Measurements from ENCODE around the gene AHCYL2.
A peak's percentile ranks its signal among the peaks of the same experiment; 100 is the strongest.
"Not testable (repeated sequence)": the region's sequence is repeated elsewhere in the genome, so short reads cannot be mapped to it uniquely, and the experiment has no call there.

The AHCYL2 gene

DNA sequence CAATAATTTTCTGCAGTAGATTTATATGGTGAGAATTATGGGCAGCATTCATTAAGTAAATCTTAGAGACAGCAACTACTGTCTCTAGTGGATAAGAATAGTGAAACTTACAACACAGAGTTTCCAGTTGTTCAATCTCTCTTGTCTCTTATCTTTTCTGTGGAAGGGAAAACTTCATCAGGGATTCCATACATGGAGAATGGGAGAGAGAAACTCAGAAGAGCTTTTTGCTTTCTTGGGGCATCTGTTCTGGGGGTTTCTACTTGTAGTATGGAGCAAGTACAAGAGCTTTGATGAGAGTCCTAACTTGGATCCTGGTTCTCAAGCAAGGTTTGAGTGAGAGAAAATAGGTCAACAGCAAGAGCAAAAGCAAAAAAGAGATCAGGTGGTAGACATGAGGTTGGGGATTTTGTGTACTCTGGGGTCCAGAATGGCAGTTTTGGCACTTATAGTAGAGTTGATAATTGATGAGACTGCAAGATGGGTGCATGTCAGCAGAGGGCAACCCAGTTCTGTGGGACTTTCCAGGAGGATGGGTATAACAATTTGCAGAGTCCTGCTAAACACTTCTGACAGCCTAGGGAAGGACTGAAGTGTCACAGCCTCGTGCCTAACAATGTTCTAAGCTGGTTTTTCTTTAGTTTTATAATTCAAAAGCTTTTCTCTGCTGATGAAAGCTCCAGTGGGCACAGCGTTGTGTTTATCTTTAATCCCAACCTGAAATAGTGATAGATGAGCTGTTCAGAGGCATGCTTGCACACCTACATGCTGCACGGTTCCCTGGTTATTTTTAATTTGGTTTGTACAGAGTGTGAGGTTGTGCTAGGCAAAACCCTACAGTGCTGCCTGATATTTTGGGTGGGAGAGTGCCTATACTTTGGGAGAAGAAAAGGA is 177.4 kb downstream of the AHCYL2 start:
- no peak for FAIRE-seq

DNA sequence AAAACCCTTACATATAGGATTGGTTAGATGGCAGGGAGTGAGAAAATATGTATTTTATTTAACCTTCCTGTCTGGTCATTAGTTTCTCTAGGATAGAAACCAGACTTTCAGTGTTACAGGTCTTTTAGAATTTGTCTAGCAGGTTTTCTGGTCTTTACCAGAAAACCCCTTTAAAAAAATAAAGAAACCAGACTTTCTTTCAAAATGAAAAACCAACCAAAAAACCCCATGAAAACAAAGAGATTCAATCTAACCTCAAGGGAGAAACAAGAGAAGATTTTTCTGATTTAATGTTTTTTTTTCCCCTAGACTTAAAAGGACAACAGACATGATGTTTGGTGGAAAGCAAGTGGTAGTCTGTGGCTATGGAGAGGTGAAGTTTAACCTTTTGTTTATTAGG is 180.7 kb downstream of the AHCYL2 start:
- no peak for FAIRE-seq
- no peak for DNase-seq (ENCODE audit: insufficient read length, low spot score)

More for the DNA sequence above, 177.4 kb downstream of the AHCYL2 start:
- no peak for DNase-seq (ENCODE audit: insufficient read length, low spot score)

DNA sequence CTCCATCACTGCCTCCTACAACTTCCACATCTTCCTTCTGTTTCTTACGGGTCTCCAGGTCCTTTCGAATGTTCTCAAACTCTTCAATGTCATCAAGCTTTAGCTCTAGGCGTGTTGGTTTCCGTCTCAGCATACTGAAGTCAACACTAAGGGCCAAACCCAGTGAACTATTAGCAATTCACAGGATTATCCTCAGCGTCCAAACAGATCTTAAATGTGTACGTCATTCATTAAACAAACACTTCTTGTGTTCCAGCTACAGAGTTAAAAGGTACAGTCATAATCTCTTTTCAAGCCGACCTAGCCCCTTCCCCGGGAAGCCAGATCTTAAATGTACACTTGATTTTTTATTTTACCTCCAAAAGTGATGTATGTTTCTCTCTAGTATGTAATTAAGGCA is 185.4 kb downstream of the AHCYL2 start:
- not testable (repeated sequence) for DNase-seq (ENCODE audit: insufficient read length, low spot score)
- peak; percentile 51 for FAIRE-seq

DNA sequence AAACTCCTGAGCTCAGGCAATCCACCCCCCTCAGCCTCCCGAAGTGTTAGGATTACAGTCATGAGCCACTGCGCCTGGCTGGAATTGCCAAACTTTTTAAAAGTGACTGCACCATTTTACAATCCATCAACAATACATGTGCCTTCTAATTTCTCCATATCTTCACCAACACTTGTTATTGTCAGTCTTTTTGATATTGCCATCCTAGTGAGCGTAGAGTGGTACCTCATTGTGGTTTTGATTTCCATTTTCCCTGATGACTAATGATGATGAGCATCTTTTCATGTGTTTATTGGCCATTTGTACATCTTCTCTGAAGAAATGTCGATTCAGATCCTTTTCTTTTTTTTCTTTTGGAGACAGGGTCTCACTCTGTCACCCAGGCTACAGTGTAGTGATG is 187.7 kb downstream of the AHCYL2 start:
- DNase-seq (ENCODE audit: insufficient read length, low spot score) = no peak
- FAIRE-seq = no peak

DNA sequence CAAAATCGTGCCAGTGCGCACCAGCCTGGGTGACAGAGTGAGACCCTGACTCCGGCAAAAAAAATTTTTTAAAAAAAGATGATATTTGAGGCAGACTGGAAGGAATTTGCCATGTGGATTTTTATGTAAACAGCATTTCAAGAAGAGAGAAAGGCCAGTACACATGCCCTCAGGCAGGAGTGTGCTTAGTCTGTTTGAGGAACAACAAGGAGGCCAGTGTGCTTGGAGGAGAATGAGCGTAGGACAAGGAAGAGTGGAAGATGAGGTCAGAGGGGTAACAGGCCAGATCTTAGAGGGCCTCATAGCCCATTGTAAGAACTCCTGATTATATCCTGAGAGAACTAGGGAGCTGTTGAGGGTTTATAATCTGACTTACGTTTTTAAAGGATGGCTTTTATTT is 192.2 kb downstream of the AHCYL2 start:
- FAIRE-seq (no peak), DNase-seq (ENCODE audit: insufficient read length, low spot score) (no peak)

DNA sequence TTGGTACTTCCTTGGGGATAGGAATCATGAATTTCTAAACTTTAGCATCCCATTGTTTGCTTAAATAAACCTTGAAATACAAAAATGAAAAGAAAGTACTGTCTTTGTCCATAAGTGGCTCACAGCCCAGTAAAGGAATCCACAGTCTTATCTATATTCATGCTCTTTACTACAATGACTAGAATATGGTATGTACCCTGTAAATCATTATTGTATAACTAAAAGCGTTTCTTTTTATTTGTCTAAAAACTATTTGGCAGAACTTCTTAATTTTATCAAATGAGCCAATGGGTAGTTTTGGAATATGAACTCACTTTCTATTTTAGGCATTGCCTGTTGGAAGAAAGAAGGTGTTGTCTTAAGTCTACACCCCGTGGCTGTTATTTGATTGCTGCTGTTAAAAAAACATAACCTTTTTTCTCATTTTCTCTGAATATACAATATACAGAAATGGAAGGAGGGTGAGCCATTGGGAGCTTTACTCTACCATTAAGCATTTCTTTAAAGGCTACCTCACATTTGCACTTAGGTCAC is 197.0 kb downstream of the AHCYL2 start:
- DNase-seq (ENCODE audit: insufficient read length, low spot score) (no peak), FAIRE-seq (no peak)

DNA sequence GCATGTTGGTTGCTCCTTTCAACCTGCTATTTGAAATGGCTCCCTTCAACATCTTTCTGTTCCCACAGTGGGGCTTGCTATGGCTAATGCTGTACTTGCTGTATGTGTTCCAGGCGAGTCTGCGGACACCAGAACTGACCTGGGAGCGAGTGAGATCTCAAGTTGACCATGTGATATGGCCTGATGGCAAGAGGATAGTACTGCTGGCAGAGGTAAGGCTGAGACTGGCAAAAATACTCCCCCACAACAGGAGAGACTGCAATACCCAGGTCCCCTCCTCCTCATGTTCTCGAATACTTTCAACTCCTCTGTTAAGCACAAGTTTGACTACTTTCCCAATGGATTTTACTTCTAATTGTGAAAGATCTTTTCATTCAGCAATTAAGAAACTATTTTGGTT is 197.9 kb downstream of the AHCYL2 start:
- FAIRE-seq (peak; percentile 8), DNase-seq (ENCODE audit: insufficient read length, low spot score) (no peak)

DNA sequence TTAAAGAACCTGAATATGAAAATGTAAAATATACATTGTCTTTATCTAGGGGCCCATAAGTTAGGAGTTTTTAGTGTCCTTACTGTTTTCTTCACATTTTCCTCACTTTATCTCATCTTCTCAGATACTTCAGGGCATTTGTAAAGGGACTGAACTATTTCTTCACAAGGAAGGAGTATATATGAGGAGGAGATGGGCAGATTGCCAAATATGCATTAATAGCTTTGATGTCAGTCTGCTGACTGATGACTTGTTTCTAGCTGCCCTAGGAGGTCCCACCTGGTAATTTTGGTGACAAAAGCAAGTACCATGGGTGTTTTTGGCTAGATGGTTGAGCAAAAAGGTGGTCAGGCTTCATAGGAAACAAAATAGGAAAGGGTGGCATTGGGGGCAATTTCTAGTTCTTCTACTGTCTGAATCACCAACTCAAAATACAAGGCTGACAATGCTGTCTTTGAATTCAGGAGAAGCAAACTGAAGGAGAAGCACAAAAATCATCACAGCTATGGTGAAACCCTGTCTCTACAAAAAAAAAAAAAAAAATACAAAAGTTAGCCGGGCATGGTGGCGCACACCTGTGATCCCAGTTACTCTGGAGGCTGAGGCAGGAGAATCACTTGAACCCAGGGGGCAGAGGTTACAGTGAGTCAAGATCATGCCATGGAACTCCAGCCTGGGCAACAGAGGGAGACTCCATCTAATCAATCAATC is 199.0 kb downstream of the AHCYL2 start:
- DNase-seq (ENCODE audit: insufficient read length, low spot score) (no peak), FAIRE-seq (peak; percentile 54)

DNA sequence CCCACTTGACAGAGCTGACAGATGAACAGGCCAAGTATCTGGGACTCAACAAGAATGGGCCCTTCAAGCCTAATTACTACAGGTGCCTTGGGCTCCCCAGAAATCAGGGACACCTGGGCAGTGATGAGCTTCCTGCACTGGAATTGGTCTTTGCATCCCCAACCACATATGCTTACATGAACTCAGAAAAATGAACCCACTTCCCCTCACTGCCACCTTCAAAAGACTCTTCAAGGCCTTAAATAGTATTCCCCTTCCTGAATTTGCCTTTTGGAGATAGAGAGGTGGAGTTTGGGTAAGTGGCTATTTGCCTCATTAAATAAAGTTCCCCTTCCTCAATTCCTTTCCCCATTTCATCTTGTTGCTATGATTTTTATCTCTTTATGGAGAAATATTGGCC is 201.7 kb downstream of the AHCYL2 start:
- DNase-seq (ENCODE audit: insufficient read length, low spot score) (no peak), FAIRE-seq (no peak)

DNA sequence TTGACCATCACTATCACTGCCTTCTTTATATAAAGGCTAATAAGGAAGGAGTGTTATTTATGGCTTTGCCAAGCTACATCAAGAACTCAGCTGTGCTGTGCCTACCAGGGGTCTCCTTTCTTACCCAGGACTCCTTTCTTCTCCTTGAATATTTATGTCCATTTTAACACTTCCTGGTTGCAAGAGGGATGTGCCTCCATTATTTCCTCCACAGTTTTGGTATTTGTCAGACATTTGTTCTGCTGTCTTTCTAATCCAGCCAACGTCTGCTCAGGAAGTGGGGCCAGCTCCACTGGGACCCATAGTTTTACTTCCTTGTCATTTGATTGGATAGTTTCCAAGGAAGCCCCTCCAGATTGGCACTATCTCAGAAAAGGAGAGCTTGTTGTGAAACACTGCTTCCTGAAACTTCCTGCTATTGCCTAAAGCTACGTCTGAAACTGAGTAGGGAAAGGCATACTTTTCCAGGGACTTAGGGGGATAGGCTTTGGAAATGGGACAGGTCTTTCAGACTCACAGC is 202.8 kb downstream of the AHCYL2 start:
- no peak for FAIRE-seq
- no peak for DNase-seq (ENCODE audit: insufficient read length, low spot score)

DNA sequence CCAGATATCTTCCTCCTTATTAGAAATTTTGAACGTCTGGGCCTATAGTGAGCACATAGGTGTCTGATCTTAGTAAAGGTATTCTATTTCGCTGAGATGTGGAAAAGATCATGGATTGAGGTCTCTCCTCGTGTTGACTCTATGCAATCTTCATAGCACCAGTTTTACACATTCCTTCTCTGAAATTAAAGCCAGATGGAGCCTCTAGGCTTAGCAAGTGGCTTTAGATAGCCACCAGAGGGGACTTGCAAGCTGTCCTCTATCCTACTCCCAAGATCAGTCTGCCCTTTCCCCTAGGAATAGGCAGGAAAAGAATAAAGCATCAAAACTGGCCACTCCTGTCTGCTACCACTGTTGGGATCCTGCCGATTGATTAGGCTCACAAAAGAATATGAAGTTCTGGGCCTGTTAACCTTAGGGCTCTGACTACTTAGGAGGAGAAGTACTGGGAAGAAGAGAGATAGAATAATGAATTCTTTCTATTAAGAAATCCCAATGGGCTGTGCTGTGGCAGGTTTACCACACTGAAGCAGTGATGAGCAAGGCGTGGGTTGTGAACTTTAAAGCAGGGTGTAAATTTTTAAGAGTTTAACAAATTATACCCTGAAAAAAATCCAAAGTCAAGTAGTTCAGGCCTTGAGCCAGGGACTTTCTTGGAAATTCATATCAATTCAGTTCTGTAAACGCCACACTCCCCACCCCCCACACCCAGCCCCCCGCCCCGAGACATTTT is 207.2 kb downstream of the AHCYL2 start:
- no peak for FAIRE-seq

DNA sequence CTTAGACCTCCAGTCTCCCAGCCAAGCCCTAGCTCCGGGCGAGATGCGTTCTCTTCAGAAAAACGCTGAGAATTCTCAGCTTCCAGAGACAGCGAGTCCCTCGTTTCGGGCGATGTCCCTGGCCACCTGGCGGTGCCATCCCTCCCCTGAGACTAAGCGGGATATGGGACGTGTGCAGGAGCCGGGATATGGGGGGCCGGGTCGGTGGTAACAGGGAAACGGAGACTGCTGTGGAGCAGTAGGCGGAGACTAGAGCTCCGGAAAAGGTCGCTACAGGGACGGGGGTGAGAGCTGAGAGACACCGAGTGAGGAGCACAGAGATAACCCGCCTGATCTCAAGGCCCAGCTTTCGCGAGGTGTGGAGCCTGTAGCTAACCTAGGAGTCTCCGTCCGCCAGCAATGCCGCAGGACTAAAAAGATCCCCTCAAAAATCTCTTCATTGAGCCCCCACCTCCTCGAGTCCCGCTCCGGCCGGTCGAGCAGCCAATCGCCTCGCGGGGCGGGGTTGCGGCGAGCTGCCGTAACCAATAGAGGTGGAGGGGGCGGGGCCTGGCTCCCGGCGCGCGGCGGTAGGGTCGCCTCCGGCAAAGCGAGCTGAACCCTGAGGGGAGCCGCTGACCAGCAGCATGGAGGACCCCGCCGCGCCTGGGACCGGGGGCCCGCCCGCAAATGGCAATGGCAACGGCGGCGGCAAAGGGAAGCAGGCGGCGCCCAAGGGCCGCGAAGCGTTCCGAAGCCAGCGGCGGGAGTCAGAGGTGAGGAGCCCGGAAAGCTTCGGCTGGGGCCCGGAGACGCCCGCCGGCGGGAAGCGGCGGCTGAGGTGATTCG is 209.2 kb downstream of the AHCYL2 start, which contains the start of gene STRIP2:
STRIP2 (plus strand) TSS at position 586 of the 828 bp plus-strand sequence; CDS start at position 627, 41 bp downstream.
- FAIRE-seq (peak; percentile 86), DNase-seq (ENCODE audit: insufficient read length, low spot score) (peak; percentile 88)

More for the DNA sequence above, 207.2 kb downstream of the AHCYL2 start:
- DNase-seq (ENCODE audit: insufficient read length, low spot score) = no peak

DNA sequence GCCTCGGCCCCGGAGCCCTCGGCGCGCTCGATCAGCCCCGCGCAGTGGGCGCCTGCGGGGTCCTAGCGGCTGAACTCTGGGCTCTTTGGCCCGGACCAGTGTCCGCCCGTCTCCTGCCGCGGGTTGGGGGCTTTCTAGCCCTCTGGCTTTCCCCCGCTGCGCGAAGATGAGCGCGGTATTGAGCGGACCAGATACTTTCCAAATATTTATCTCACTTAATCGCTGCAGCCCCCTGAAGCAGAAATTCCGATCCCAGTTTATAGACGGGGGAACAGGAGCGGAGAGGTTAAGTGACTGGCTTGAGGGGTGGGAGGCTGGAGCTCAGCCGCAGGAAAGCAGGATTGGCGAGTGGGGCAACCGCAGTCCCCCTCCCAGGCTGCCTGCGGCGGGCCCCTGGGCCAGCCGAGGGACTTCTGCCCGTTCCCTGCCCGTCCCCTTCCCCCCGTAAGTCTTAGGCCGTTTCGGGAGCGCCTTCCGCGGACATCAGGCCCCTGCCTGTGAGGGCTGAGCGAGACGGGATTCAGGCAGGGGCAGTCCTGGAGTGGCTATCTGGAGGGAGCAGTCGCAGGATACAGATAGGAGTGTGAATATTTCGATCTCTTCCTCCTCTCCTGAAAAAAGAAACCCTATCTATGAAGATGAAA is 210.0 kb downstream of the AHCYL2 start:
- DNase-seq (ENCODE audit: insufficient read length, low spot score) = no peak
- no peak for FAIRE-seq

DNA sequence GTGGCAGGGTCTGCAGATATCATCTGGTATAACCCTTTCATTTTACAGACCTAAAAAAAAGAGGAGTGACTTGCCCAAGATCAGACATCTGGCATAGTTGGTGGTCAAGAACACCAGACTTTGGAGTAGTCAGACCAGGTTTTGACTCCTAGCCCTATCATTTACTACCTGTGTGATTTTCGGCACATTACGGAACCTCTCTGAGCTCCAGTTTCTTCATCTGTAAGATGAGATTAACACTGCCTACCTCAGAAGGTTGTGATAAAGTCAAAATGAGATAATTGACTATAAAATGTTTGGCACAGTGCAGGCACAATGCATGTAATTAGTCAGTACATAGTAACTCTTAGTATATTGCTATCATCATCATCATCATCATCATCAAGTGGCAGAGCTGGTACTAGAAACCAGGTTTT is 210.6 kb downstream of the AHCYL2 start:
- no peak for DNase-seq (ENCODE audit: insufficient read length, low spot score)

DNA sequence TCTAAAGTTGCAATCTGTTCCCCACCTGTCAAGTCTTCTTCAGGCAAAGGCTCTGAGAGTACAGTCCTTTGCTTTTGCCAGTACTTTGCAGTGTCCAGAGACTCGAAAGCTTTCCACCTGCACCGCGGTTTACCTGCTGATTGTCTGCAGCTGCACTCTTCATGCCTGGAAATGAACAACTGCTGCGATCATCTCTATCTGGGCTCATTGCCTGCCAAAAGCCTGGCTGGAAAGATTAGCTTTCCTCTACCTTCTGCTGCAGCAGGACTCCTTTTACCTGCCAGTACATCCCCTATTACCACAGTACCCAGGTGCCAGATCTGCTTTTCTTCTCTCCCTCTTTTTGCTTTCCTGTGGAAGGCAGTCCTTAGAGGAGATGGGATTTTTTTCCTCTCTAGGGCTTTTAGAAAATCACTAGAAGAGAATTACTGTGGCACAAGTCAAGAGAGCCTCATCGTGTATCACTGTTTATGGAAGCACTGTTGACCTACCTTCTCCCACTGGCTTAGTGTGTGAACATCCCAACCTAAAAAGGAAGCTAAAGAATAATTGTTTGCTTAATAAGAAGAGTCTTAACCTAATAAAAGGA is 211.6 kb downstream of the AHCYL2 start:
- FAIRE-seq (no peak), DNase-seq (ENCODE audit: insufficient read length, low spot score) (no peak)

More for the DNA sequence above, 210.6 kb downstream of the AHCYL2 start:
- FAIRE-seq = no peak

DNA sequence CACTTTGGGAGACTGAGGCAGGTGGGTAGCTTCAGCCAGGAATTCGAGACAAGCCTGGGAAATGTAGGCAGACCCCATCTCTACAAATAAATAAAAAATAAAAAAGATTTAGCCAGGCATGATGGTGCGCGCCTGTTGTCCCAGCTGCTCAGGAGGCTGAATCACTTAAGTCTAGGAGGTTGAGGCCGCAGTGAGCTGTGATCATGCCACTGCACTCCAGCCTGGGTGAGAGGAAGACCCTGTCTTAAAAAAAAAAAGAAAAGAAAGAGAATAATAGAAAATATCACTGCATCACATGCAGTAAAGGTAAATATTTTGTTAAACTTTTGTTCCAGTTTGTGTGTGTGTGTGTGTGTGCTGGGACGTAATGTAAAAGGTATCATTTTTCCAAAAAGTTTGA is 212.4 kb downstream of the AHCYL2 start:
- no peak for FAIRE-seq
- no peak for DNase-seq (ENCODE audit: insufficient read length, low spot score)

DNA sequence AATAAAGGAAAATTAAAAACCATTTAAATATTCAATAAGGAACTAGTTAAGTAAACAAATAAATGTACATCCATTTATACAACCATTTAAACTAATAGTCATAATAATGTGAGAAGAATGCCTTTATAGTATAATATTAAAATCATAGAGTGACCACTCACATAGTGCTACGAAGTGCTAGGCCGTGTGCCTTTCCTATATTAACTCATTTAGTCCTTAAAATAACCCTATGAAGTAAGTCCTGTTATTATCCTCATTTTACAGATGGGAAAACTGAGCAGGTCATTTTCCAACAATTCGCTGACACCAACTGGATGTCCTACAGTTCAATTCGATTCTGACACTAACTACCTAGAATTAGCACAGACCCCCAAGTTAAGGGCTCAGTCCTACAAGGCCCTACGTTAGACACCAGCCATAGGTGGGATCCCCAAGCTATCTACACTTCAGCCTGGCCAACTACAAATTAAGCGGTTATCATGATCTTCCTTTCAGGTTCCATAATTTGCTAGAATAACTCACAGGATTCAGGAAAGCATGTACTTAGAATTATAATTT is 213.5 kb downstream of the AHCYL2 start:
- DNase-seq (ENCODE audit: insufficient read length, low spot score) (no peak), FAIRE-seq (no peak)

DNA sequence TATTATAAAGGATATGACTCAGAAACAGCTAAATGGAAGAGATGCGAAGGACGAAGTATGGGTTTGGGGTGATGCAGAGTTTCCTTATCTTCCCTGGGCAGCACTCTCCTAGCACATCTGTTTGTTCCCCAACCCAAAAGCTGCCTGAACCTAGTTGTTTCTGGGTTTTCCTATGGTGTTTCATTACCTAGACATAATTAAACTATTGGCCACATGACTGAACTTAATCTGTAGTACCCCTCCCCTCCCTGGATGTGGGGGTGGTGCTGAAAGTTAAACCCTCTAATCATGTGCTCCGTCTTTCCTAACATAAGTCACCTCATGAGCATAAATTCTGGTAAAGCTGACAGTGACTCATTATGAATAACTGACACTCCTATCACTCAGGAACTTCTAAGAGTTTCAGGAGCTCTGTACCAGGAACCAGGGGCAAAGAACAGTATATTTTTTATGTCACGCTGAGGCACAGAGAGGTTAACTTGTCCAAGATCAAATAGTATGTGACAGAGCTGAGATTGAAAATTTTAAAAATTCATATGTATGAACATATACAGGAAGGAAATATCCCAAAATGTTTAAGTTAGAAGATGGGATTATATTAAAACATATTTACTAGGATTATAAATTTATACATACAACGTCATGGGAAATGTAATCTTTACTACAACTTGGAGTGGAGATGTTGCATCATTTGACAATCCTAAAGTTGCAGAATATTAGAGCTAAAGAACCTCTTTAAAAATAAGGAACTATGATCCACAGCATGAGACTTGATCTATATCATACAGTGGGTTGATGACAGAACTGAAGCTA is 214.2 kb downstream of the AHCYL2 start:
- FAIRE-seq = no peak

More for the DNA sequence above, 214.2 kb downstream of the AHCYL2 start:
- no peak for DNase-seq (ENCODE audit: insufficient read length, low spot score)

All from GM19239 (cell line).